Measurements from ENCODE around the gene NFATC1.
A peak's percentile ranks its signal among the peaks of the same experiment; 100 is the strongest.

NFATC1 gene

DNA sequence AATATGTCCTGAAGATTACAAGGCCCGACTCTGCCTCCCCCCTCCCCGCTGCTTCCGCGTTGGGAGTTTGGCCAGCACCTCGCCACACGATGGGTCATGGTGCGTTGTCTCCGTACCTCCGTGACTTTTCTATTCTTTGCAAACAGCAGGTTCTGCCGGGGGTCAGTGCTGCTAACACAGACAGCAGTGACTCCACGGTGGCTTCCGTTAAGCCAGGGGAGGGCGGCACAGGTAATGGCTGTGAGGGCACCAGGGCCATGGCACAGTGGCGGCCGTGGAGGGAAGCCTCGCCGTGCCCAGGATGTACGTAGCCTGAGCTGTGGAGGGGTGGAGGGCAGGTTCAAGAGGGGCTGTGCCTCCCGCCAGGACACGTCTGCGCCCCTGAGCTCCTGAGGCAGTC is 115.5 kb downstream of the NFATC1 start:
- DNase-seq: no peak

- DNase-seq: no peak
Measured at GRCh38 chr18:79511671-79512301, 116.1 kb downstream of the NFATC1 start.

- no peak for DNase-seq
Measured at GRCh38 chr18:79512461-79513380, 117.0 kb downstream of the NFATC1 start.

GRCh38 chr18:79513381-79514081 is 117.8 kb downstream of the NFATC1 start:
- no peak for DNase-seq

DNA sequence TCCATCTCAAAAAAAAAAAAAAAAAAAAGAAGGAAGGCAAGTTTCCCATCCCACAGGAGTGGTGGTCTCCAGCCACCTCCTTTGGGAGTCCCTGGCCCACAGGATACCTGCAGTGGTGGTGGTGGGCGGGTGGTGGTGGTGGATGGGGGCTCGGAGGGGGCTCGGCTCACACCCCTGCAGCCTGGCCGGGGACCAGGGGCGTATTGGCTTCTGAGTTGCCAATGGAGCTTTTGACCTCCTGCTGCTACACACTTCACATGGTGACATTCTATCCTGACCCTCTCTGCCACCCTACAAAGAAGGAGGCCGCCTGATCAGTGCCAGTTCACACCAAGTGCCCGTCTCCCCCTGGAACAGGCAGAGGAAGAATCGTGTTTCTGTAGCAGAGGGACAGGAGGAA is 119.6 kb downstream of the NFATC1 start:
- no peak for DNase-seq

- DNase-seq: no peak
Measured at GRCh38 chr18:79515944-79516351, 120.2 kb downstream of the NFATC1 start.

GRCh38 chr18:79516441-79516931 is 120.8 kb downstream of the NFATC1 start:
- no peak for DNase-seq

DNA sequence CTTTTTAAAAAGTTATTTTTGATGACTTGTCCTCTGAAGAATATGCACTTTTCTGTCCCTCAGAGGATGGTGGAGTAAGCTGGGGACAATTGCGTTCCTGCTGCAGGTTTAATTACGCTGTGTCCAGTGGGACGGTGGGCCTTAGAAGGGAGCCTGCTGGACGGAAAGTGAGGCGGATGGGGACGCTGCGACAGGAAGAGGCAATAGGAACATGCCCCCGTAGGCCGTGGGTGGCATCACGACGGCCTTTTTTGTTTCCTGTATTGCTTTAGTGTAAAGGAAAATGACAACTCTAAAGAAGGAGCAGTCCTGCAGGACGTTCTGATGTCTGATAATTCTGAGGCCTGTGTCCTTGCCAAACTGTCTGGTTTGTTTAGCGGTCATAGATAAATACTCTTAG is 121.6 kb downstream of the NFATC1 start:
- DNase-seq: no peak

DNA sequence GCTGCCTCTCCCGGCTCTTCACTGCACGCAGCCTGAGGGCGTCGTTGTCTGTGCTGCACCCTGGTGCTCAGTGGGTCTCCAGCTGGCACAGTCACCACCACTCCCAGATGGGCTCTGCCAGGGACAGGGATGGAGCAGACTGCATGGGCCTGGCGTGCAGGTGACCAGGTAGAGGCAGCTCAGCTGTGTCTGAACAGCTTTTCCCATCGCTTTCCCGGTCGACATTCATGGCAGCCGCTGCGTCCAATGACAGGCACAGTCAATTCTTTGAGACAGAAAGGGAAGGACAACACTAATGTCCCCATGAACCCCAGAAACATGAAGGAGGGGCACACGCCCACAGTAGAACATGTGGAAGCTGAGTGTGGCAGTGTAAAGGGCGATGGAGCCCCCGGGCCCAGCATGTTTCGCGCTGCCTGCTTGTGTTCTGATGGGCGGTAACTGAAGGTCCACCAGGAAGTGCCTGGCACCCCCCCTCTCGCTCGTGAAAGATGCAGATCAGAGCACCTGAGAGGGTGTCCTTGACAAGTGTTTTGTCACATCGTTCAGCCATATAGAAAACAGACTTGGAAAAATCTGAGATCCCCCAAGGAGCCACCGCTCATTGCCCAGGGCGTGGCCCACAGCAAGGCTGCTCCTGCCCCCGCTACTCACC is 122.4 kb downstream of the NFATC1 start:
- DNase-seq: no peak

DNA sequence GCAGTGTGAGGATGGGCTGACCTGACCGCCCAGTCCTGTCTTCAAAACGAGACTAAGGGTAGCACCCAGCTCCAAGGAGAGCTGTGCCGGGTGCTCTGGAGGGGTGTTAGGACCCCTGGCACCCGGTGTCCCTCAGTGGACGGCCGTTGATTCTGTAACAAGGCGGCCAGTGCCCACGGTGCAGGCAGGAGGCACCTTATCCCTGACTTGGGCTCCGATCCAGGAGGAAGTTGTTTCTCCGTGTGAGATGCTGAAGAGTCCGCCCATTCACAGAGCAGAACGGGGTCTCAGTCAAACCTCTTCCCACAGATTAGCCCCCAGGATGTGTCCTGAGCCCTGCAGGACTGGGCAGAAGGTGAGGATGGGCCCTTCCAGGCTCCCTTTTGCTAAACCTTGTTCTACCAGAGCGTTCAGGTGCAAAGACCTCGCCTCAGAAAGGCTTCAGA is 123.0 kb downstream of the NFATC1 start:
- DNase-seq: no peak

GRCh38 chr18:79519751-79520477 is 124.2 kb downstream of the NFATC1 start:
- DNase-seq: no peak

- DNase-seq: no peak
Measured at GRCh38 chr18:79520478-79521390, 125.0 kb downstream of the NFATC1 start.

- no peak for DNase-seq
Measured at GRCh38 chr18:79521416-79522205, 125.9 kb downstream of the NFATC1 start.

- DNase-seq: no peak
Measured at GRCh38 chr18:79522451-79523205, 126.9 kb downstream of the NFATC1 start.

DNA sequence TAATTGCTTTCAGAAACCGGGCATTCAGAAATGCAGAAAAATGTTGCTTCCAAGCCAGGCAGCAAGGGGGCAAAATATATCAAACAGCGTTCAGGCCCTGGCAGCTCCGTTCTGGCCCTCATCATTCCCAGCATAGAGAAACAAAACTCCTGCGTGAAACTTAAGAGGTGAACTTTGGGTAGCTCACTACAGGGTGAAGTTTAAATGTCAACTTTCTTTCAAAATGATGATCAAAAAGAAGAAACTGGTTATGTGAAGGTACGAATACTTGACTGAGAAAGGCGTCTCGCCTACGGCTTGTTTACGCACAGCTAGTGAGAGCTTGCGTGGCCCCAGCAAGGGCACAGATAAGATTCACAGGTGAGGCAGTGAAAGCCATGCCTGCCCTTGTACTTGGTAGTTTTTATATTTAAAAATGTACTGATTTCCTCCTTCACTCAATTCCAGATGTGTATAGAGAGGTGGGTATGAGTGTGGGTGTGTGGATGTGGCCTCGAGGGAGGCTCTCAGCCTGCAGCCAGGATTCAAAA is 127.5 kb downstream of the NFATC1 start:
- DNase-seq: no peak

- peak; percentile 14 for DNase-seq
Measured at GRCh38 chr18:79523736-79524180, 128.0 kb downstream of the NFATC1 start.

GRCh38 chr18:79524181-79525078 is 128.7 kb downstream of the NFATC1 start:
- no peak for DNase-seq

All from GDM1 (cell line).